Naive B cell (primary cell): ENCODE measurements around the gene CORT. TPM values are rescaled to one million over a fixed set of nuclear protein-coding genes. Genes with fewer than 3 reads are reported as not detected.
A peak's percentile ranks its signal among the peaks of the same experiment; 100 is the strongest.
"Not testable (repeated sequence)": the region's sequence is repeated elsewhere in the genome, so short reads cannot be mapped to it uniquely, and the experiment has no call there.

Experiments used
- ATAC-seq, 2 donors: fragments of 150-1000 bp; cut with Tn5 transposase; 2 replicates each; pipeline ENCODE4 v1.10.0; 2021; ENCODE audit warnings: low read depth in 2 of 2, mild to moderate bottlenecking in 2 of 2, moderate library complexity in 2 of 2
- DNase-seq: peaks from one replicate; pipeline ENCODE4 v3.0.0; 2022
- H3K27ac Mint-ChIP-seq, 6 donors: one replicate each; pipeline ENCODE4 v1.8.0; 2020 to 2022; ENCODE audit warnings: mild to moderate bottlenecking in 6 of 6, mixed read lengths in 6 of 6, moderate library complexity in 5 of 6, inconsistent platforms in 2 of 6
- H3K27me3 Mint-ChIP-seq, 3 donors: one replicate each; pipeline ENCODE4 v1.8.0; 2021 to 2022; ENCODE audit warnings: mixed read lengths in 3 of 3, mild to moderate bottlenecking in 1 of 3
- H3K36me3 Mint-ChIP-seq, 2 donors: one replicate each; pipeline ENCODE4 v1.8.0; 2020 to 2022; ENCODE audit warnings: mixed read lengths in 2 of 2, inconsistent platforms in 1 of 2, mild to moderate bottlenecking in 1 of 2
- H3K4me1 Mint-ChIP-seq, 3 donors: one replicate each; pipeline ENCODE4 v1.8.0; 2020 to 2022; ENCODE audit warnings: mixed read lengths in 3 of 3, inconsistent platforms in 1 of 3, mild to moderate bottlenecking in 1 of 3, moderate library complexity in 1 of 3
- H3K4me3 Mint-ChIP-seq, 8 donors: one replicate each; pipeline ENCODE4 v1.8.0; 2020 to 2022; ENCODE audit warnings: mild to moderate bottlenecking in 8 of 8, mixed read lengths in 8 of 8, moderate library complexity in 8 of 8, inconsistent platforms in 2 of 8
- H3K9me3 Mint-ChIP-seq, 7 donors: one replicate each; pipeline ENCODE4 v1.8.0; 2020 to 2022; ENCODE audit warnings: mixed read lengths in 7 of 7, mild to moderate bottlenecking in 5 of 7, inconsistent platforms in 2 of 7, moderate library complexity in 1 of 7
- polyA plus RNA-seq, 6 donors: library from polyadenylated mRNA; unstranded; fragments of 300-500 nt; fragmentation: Illumina TruSeq; gene quantifications; one replicate each; pipeline ENCODE4 v1.2.3, GENCODE V29; 2021; ENCODE audit warnings: low read depth in 6 of 6

Gene CORT
- polyA plus RNA-seq, 6 donors from 2014 or later = not detected

DNA sequence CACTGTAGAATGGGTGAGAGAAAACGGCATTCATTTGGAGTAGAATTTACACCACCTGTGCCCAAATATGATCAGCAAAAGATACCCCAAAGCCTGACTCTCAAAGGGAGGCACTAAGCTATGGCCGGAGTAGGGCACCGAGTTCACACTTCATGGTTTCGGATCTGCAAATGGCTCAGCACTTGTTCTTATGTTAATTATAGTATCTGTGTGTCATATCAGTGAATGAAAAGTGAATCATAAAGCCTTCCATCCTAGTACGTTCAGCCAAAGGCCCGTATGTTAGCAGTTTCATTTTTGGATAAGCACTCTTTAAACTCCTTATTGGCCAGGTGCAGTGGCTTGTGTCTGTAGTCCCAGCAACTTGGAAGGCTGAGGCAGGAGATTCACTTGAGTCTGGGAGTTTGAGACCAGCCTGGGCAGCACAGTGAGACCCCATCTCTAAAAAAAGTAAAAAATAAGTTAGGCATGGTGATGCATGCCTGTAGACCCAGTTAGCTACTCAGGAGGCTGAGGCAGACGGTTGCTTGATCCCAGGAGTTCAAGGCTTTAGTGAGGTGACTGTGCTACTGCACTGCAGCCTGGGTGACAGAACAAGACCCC, 4.9 kb upstream of the CORT start:
- H3K4me3 Mint-ChIP-seq = no peak overlapping the region
- no peaks in the 10 kb centered on the region for H3K9me3 Mint-ChIP-seq
- DNase-seq = no peak
- H3K36me3 Mint-ChIP-seq = no peaks in the 10 kb centered on the region
- peaks cover 0 to 3% (median 0%) of the 10 kb centered on the region in 3 donors for H3K27me3 Mint-ChIP-seq
- no peaks in the 10 kb centered on the region for H3K4me1 Mint-ChIP-seq
- no peak for ATAC-seq
- H3K27ac Mint-ChIP-seq = peak overlapping the region in 1 of 6 donors; percentile 19

DNA sequence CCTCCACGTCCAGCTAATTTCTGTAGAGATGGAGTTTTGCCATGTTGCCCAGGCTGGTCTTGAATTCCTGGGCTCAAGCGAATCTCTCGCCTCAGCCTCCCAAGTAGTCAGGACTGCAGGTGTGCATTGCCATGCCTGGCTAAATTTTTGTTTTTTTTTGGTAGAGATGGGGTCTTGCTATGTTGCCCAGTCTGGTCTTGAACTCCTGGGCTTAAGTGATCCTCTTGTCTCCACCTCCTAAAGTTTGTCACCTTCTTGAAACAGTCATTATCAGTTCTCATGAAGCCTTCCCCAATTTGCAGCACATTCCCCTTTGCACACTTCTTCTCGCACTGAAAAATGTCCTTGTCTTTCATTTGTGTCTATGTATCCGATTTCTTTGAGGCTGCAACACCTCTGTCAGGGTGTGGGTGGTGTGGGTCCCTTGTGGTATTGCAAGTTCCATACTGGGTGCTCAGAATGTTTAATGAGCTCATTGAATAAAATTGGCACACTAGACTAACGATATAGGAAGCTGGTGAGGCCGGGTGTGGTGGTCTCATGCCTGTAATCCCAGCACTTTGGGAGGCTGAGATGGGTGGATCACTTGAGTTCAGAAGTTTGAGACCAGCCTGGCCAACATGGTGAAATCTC, 2.9 kb upstream of the CORT start:
- Mint-ChIP-seq H3K9me3 (no peaks in the 10 kb centered on the region), H3K4me1 (no peaks in the 10 kb centered on the region), H3K4me3 (no peak overlapping the region), H3K27me3 (peaks cover 0 to 12% (median 0%) of the 10 kb centered on the region in 3 donors), H3K27ac (peak overlapping the region in 2 of 6 donors; percentile 49 to 51), H3K36me3 (no peaks in the 10 kb centered on the region)
- DNase-seq = no peak
- ATAC-seq = no peak

DNA sequence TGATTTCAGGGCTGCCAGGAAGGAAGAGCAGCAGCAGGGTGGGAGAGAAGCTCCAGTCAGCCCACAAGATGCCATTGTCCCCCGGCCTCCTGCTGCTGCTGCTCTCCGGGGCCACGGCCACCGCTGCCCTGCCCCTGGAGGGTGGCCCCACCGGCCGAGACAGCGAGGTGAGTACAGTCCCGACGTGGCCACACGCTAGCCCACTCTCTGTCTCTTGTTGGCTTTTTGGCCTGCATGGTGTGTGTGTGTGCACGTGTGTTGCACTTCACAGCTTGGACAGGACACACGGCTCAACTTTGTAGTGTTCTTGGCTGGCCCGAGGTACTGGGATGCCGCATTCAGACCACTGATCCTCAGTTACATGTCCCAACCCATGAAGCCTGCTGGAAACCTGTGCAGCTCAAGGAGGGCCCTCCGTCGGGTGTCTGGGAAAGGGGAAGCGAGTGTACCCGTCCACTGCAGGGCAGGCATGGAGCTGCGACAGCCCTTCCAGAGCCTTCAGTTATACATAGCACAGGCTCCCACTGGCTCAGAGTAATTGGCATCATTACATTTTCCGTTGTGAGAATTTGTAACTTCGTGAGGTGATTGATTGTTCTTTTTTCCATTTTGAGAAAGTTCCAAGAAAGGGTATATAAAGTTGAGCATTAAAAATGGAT, 454 bp downstream of the CORT start:
- DNase-seq (no peak), ATAC-seq (no peak)
- Mint-ChIP-seq H3K27ac (no peak overlapping the region), H3K9me3 (no peaks in the 10 kb centered on the region), H3K4me3 (no peak overlapping the region), H3K4me1 (no peaks in the 10 kb centered on the region), H3K36me3 (no peaks in the 10 kb centered on the region), H3K27me3 (peaks cover 0 to 12% (median 0%) of the 10 kb centered on the region in 3 donors)

DNA sequence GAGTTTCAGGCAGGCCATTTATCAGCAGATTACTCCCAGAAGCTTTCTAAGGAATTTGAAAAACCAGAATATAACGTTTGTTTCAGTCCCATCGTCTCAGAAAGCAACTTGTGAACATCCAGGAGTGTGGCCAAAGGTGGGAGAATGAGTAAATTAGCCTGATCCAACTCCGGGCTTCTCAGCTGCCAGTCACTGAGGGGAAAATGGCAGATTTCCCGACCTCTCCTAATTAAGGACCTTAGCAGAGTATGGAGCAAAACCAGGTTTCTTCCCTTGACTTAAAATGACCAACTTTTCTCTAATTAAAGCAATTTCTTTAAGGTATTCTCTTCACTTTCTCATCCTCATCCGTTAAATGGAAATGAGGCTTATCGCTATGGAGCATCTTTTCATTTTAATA, 1.0 kb downstream of the CORT start:
- ATAC-seq (no peak), DNase-seq (no peak)
- Mint-ChIP-seq H3K36me3 (no peaks in the 10 kb centered on the region), H3K4me3 (no peak overlapping the region), H3K4me1 (no peaks in the 10 kb centered on the region), H3K9me3 (no peaks in the 10 kb centered on the region), H3K27me3 (peaks cover 0 to 12% (median 0%) of the 10 kb centered on the region in 3 donors), H3K27ac (no peak overlapping the region)

DNA sequence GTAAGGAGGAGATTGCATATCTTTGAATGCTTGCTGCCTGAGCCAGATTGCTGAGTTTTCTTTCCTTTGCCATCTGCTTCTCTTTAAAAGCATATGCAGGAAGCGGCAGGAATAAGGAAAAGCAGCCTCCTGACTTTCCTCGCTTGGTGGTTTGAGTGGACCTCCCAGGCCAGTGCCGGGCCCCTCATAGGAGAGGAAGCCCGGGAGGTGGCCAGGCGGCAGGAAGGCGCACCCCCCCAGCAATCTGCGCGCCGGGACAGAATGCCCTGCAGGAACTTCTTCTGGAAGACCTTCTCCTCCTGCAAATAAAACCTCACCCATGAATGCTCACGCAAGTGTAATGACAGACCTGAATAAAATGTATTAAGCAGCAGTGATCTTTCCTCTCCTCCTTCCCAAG, 1.5 kb downstream of the CORT start:
- Mint-ChIP-seq H3K36me3 (no peaks in the 10 kb centered on the region), H3K4me1 (no peaks in the 10 kb centered on the region), H3K27ac (no peak overlapping the region), H3K4me3 (no peak overlapping the region), H3K9me3 (no peaks in the 10 kb centered on the region), H3K27me3 (peaks cover 0 to 12% (median 0%) of the 10 kb centered on the region in 3 donors)
- no peak for DNase-seq
- no peak for ATAC-seq

DNA sequence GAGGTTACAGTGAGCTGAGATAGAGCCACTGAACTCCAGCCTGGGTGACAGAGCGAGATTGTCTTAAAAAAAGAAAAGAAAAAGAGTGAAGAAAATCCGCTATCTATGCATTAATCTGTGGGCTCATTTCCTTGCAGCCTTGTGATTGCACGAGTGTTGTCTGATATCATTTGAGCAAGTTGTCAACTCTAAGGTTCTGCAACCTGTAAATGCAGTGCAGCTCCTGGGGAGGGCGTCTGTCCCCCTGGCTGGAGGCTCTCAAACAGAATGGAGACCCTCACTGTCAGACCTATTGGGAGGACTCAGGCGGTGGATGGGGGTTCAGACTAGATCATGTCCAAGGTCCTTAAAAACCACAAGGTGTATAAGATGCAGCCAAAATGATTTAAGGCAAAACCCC, 6.2 kb downstream of the CORT start:
- ATAC-seq (no peak), DNase-seq (no peak)
- Mint-ChIP-seq H3K27ac (peak overlapping the region in 2 of 6 donors; percentile 78 to 87), H3K4me1 (no peaks in the 10 kb centered on the region), H3K27me3 (no peaks in the 10 kb centered on the region), H3K4me3 (no peak overlapping the region), H3K36me3 (peaks cover 0 to under 1% of the 10 kb centered on the region in 2 donors), H3K9me3 (no peaks in the 10 kb centered on the region)

DNA sequence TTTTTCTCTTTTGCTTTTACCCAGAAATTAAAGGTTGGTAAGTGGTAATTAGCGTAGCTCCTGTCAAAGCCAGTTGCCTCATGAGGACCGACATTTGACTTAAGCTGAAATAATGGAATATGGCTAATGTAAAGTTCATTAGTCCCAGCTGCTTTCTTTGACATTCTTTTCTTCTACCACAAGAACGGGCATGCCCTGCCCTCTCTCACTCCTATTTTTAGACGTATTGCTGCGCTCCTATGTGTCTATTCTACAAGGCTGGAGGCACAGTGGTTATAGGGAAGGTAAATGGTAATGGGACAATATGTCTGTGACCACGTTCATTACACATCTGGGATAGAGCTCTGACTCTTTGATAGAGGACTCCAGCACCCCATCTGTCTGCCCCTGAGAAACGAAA, 6.8 kb downstream of the CORT start:
- H3K4me1 Mint-ChIP-seq = no peaks in the 10 kb centered on the region
- no peak for ATAC-seq
- peaks cover 0 to 7% of the 10 kb centered on the region in 2 donors for H3K36me3 Mint-ChIP-seq
- no peak overlapping the region for H3K4me3 Mint-ChIP-seq
- peak overlapping the region in 1 of 6 donors; percentile 73 for H3K27ac Mint-ChIP-seq
- no peaks in the 10 kb centered on the region for H3K27me3 Mint-ChIP-seq
- no peaks in the 10 kb centered on the region for H3K9me3 Mint-ChIP-seq
- DNase-seq = no peak

DNA sequence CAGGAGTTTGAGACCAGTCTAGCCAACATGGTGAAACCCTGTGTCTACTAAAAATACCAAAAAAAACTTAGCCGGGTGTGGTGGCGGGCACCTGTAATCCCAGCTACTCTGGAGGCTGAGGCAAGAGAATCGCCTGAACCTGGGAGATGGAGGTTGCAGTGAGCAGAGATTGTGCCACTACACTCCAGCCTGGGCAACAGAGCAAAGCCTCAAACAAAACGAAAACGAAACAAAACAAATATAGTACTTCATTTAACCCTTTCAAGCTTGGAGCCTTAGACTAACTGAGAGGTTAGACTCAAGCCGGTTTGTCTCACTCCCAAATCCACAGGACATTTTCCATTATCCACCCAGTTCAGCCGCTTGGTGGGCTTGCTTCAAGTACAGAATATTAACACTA, 7.6 kb downstream of the CORT start:
- ATAC-seq, H3K27me3 Mint-ChIP-seq, H3K4me1 Mint-ChIP-seq, DNase-seq, H3K4me3 Mint-ChIP-seq, H3K36me3 Mint-ChIP-seq, H3K27ac Mint-ChIP-seq, H3K9me3 Mint-ChIP-seq: not testable (repeated sequence)

DNA sequence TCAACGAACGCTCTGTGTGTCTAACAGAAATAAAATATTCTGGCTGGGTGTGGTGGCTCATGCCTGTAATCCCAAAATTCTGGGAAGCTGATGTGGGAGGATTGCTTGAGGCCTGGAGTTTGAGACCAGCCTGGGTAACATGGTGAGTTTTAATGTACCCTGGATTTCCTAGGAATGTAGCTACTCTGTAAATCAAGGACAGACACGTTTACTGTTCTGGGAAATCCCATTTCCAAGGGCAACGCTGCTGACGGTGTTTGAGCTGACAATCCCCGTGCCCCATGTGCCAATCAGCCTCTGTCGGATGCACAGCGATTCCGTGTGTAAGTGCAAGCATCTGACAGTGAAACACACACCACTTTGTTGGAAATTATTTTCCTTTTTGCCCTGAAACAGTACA, 8.0 kb downstream of the CORT start:
- H3K27ac Mint-ChIP-seq = peak overlapping the region in 1 of 6 donors; percentile 16
- no peaks in the 10 kb centered on the region for H3K27me3 Mint-ChIP-seq
- no peak for DNase-seq
- no peaks in the 10 kb centered on the region for H3K9me3 Mint-ChIP-seq
- H3K36me3 Mint-ChIP-seq = peaks cover 7% of the 10 kb centered on the region in 2 donors
- no peak overlapping the region for H3K4me3 Mint-ChIP-seq
- ATAC-seq = no peak
- no peaks in the 10 kb centered on the region for H3K4me1 Mint-ChIP-seq

DNA sequence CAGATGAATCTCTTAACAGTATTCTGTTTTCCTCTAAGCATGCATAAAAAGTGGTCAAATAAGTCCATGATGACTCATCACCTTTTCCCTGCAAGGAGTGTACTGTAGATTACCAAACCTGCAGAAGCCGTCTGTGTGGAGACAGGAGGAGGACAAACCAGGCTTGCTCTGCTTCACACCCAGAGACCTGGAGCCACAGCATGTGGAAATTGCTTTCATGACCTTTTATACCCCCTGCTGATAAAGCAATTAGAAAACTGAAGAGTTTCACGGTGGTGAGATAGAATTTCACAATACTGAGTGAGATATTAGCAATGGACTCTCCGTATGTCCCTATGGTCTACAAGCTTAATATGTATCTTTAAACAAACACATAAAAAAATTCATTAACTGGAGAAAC, 9.4 kb downstream of the CORT start:
- H3K4me3 Mint-ChIP-seq = no peak overlapping the region
- H3K27ac Mint-ChIP-seq = no peak overlapping the region
- H3K27me3 Mint-ChIP-seq = no peaks in the 10 kb centered on the region
- DNase-seq = no peak
- peaks cover 7 to 15% of the 10 kb centered on the region in 2 donors for H3K36me3 Mint-ChIP-seq
- no peak for ATAC-seq
- H3K9me3 Mint-ChIP-seq = no peaks in the 10 kb centered on the region
- no peaks in the 10 kb centered on the region for H3K4me1 Mint-ChIP-seq

DNA sequence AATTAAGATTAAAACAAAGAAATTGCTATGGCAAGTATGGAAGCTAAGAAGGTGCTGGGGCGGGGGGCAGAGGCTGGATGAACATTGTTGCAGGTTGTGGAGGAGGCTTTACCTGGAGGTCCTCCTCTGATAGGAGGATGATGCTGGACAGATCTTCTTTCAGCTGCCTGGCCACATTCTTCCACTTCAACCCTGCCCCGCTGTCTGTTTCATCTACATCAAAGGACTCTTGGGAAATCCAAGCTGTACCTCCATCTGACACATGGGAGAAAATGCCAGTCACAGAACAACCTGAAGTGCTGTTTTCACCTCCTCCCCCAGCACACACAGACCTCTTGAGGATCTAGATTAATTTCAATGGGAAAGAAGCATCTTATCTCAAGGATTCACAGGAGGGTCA, 17.2 kb downstream of the CORT start:
- Mint-ChIP-seq H3K27ac (peak overlapping the region in 1 of 6 donors; percentile 34), H3K36me3 (peaks cover 15 to 16% of the 10 kb centered on the region in 2 donors), H3K4me1 (peaks cover 16 to 19% (median 17%) of the 10 kb centered on the region in 3 donors), H3K9me3 (no peaks in the 10 kb centered on the region), H3K27me3 (no peaks in the 10 kb centered on the region), H3K4me3 (no peak overlapping the region)
- ATAC-seq (no peak), DNase-seq (no peak)

DNA sequence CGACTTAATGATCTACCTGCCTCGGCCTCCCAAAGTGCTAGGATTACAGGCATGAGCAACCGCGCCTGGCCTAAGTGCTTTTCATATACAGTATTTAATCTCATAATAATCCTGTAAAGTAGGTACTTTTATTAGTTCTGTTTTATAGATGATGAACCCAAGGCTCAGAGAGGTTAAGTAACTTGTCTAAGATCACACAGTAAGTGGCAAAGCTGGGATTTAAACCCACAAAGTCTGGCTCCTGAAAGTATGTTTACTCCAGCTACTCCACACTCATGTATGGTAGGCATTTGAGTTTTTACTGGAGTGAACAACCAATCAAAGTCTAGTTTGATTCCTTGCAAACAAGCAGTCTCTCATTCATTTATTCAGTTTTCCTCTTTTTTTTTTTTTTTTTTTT, 20.2 kb downstream of the CORT start:
- Mint-ChIP-seq H3K36me3 (peaks cover 7 to 8% of the 10 kb centered on the region in 2 donors), H3K4me1 (peaks cover 26 to 38% (median 36%) of the 10 kb centered on the region in 3 donors)

DNA sequence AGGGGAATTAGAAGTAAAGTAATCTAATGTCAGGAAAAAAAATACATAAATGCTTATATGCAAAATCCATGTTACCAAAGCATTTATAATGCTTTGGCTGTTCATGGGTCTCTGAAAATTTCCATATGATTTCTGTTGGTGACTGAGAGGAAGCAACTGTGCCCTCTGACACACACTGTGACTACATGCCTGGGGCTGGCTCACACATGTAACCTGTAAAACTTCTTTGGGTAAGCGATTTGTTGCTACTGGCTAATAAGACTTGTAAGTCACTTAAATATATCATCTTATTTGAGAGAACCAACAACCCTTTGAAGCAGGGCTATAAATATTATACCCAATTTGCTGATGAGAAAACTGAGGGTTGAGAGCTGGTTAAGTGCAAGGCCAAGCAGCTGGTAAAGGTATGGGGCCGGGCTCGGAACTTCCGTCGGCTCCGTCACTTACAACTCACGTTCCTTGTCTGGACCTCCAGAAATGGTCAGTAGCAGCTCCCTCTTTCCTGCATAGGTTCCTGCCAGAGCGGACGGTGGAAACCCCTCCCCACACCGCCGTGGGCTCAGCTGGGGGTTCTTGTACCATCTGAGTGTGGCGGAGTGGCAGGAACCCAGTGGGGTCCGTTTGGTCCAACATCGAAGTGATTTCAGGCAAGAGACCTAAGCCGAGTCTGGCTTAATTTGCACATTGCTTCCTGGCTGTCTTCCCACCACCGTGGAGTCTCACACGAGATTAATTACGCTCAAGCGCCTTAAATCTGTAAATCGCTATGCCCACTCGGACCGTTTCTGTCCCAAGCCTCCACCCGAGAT, 21.8 kb downstream of the CORT start:
- Mint-ChIP-seq H3K4me3 (peak overlapping the region; percentile 95 to 99 (median 98)), H3K27me3 (no peaks in the 10 kb centered on the region), H3K4me1 (peaks cover 38 to 54% (median 51%) of the 10 kb centered on the region in 3 donors), H3K9me3 (no peaks in the 10 kb centered on the region), H3K27ac (peak overlapping the region; percentile 82 to 96 (median 94)), H3K36me3 (peaks cover 7 to 8% of the 10 kb centered on the region in 2 donors)
- no peak for DNase-seq
- peak; percentile 0 to 2 for ATAC-seq

More for the DNA sequence above, 20.2 kb downstream of the CORT start:
- Mint-ChIP-seq H3K27me3 (no peaks in the 10 kb centered on the region), H3K27ac (peak overlapping the region in 1 of 6 donors; percentile 47), H3K4me3 (no peak overlapping the region), H3K9me3 (no peaks in the 10 kb centered on the region)
- ATAC-seq (no peak), DNase-seq (no peak)
